NCI-H345 (cell line): ENCODE measurements around the gene IFT57.
"Not testable (repeated sequence)": the region's sequence is repeated elsewhere in the genome, so short reads cannot be mapped to it uniquely, and the experiment has no call there.

Source experiments
- DNase-seq: peaks from one replicate; lab custom pipeline; 2025; lab: John Stamatoyannopoulos, UW

IFT57 gene

DNA sequence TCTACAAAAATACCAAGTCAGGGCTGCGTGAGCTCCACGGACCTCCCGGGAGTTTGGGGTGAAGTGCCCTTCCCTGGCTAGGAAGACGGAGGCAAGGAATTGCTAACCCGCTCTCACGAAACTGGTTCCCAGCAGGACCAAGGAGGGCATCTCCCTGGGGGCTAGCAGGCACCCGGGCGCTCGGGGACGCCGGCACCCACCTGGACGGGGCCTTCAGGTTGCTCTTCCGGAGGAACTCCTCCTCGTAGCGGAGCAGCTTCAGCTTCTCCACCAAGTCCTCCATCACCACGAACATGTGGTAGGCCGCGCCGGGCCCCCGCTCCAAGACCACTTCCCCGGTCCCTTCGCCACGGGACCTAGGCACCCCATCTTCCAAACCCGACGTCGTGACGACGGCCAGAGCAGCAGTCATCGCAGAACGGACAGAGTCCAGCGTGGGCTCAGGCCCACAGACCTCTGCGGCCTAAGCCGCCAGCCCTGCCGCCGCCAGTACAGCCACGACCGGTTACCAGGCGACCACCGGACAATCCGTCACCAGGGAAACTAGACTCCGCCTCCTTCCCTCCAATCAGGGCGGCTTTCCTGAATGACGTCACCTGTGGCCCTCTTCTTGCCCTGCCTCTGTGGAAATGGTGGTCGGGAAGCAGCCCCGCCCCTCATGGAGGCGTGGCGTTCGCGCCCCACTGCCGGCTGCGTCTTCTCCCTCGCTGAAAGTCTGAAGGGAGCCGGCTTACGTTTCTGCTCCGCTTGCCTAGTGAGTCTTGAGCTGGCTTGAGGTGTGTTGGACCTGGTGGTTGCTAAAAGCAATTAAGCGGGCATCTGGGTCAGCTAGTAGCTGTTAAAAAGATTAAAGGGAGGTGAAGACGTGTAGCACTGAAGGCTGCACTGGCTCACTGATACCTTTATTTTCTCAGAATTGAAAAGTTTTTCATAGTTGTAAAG, at the start of gene IFT57:
Gene IFT57, minus strand, starts transcription at position 514 of the 942 bp plus-strand sequence. Its CDS starts 102 bp downstream, at position 412.
- peak; percentile 92 for DNase-seq

DNA sequence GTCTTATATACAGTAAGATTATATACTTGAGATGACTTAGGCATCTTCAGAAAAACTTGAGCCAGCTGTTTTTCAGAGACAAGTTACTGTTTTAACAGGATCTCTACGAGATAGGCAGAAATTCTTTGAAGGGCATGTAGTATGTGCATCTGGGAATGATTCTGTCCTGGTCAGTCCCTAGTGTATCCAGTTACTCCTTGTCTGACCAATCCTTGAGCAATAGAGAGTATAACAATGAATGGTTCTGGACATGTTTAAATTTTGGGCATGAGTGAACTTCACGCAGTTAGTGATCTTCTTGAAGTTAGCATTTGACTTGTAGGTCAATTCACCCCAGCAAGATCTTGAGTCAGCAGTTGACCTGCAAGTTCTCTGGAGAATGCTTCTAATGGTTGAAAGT, 49.4 kb upstream of the IFT57 start:
- no peak for DNase-seq

DNA sequence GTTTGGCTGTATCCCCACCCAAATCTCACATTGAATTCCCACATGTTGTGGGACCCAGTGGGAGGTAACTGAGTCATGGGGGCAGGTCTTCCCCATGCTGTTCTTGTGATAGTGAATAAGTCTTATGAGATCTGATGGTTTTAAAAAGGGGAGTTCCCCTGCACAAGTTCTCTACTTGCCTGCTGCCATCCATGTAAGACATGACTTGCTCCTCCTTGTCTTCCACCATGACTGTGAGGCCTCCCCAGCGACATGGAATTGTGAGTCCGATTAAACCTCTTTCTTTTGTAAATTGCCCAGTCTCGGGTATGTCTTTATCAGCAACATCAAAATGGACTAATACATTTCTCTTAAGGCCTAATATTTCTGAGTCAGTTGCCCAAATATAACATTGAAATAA, 46.0 kb upstream of the IFT57 start:
- DNase-seq: not testable (repeated sequence)

DNA sequence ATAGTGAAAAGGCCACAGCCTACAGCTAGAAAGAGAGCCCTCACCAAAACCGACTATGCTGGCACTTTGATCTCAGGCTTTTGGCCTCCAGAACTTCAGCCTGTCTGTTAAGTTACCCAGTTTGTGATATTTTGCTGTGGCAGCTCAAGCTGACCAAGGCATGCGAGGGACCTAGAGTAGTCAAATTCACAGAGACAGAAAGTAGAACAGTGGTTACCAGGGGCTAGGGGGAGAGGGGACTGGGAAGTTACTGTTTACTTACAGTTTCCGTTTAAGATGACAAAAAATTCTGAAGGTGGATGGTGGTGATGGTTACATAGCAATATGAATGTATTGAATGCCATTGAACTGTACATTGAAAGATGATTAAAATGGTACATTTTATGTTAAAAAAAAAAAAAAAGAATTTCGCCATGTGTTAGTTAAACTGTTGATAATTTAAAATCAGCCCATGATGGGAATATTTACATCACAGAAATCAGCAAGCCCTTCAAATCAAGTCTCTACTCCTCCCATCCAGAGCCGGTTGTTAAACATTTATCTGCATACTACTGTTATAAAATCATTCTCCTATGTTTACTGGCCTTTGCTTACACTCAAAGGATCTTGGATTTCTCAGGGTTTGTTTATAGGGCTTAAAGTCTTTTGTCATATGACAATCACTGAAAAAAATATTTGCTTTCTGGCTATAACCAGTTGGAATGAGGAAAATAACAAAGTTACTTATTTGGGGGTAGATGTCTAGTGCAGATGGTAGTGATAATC, 42.5 kb upstream of the IFT57 start:
- not testable (repeated sequence) for DNase-seq

DNA sequence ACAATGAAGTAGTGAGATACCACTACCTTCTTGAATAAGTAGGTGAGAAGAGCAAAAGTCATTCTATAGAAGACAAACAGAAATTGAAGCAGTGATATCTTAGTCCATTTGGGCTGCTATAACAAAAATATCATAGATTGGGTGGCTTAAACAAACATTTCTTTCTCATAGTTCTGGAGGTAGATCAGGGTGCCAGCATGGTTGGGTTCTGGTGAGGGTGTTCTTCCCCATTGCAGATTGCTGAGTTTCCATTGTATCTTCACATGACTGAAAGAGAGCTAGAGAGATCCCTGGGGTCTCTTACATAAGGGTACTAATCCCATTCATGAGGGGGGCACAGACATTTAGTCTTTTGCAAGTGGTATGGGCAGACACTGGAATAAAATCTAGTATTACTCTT, 32.9 kb upstream of the IFT57 start:
- DNase-seq: no peak

- no peak for DNase-seq
Observed at GRCh38 chr3:108251844-108252243, 29.6 kb upstream of the IFT57 start.

GRCh38 chr3:108251265-108251664, 29.0 kb upstream of the IFT57 start:
- DNase-seq: no peak

DNA sequence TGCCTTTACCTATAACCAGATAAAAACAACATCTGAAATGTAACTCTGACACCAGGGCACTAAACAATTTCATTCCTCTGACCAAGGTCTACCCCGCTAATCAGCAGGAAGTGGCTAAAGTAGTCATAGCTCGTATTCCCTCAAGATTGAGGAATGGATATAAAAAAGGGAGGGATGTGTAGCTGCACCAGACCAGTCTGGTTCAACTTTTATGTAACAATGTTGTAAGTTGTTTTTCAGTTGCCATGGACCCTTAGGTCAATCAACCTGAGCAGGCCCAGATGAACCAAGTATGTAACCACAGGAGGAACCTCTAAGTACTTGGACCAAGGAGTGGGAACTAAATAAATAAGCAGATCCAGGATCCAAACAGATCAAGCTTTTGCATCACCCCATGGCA, 28.4 kb upstream of the IFT57 start:
- DNase-seq: no peak

DNA sequence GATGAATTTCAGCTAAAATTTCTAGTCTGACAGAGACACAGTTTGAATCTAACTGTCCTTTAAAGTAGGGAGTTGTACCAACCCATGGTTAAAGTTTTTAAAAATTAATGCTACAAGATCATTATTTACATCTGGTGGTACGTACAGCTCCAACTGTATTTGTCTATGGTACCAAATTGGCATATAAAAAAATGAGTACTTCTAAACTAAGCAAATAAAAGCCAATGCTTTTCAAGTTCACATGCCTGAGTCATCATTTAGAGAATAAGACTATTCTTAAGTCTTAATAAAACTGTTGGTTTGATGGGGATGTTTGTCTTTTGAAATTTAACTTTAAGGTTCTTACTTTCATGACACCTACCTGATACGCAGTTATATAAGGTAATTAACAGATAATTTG, 21.0 kb upstream of the IFT57 start:
- DNase-seq: no peak

DNA sequence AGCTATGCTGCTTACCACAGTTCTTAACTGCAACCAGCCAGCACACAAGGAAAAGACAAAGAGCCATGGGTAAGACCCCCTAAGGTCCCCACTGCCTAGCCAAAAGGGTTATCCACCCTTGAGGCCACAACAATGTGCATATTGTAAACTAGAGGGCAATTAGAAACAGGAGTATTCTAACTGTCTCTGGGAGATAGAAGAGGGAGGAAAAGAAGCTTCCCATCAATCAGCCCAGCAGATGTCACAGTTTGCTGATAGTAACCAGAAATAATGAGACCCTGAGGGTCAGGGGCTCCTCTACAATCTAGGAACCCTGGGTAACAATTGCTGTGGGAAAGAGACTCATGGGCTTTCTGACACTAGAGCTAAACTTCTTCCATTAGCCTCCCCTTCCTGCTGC, 20.6 kb upstream of the IFT57 start:
- DNase-seq: no peak

GRCh38 chr3:108241721-108242120, 19.5 kb upstream of the IFT57 start:
- DNase-seq: no peak

- DNase-seq: no peak
Observed at GRCh38 chr3:108241146-108241545, 18.9 kb upstream of the IFT57 start.

DNA sequence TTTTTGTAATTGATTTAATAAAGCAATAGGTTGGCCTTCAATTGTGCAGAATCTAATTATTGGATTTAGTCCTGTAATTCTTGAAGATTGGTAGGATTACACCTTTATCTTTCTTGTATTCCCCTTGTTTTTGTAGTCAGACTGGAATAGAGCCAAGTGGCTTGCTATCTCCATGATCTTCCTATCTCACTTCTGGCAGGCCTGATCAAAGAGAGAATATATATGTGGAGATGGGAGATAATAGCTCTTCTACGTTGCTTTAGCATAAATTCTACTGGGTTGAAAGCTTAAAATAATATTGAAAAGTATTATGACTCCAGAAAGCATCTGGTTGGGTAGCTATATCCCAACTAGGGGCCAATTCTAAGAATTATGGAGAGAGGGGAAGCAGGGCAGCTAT, 16.9 kb upstream of the IFT57 start:
- DNase-seq: no peak

DNA sequence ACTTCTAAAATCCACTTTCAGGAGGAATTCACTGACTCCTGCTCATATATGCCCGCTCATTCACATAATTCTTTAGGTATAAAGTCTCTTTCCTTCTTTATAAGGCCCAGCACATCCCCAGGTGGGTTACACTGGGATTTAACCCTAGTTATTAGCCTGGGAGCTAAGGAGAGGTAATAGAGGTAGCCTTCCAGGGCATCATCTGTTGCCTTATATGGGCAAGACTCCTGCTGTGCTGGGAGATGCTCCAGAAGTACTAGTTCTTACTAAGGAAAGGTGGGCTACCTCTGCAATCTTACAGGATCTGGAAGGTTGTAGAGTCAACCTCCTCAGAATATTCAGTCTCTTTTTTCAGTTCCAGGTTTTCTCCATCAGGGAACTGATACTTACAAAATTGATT, 13.1 kb upstream of the IFT57 start:
- no peak for DNase-seq

- DNase-seq: no peak
Observed at GRCh38 chr3:108234387-108234957, 12.2 kb upstream of the IFT57 start.

DNA sequence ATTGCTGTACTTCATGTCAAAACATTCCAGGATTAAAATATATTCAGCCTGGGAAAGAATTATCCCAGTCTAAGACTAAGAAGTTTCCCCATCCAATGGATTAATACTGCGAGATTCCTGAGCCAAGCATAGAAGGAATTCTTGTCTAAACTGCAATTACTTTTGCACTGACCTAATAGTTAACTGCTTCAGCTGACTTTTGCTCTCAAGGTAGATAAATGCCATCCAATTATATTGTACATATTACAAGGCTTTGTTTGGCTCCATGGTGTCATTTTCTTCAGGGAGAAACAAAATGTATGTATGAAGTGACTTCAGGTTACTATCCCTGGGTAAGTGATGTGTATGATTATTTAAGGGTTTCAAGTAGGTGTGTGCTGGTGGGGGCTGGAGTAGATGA, 6.1 kb upstream of the IFT57 start:
- no peak for DNase-seq

DNA sequence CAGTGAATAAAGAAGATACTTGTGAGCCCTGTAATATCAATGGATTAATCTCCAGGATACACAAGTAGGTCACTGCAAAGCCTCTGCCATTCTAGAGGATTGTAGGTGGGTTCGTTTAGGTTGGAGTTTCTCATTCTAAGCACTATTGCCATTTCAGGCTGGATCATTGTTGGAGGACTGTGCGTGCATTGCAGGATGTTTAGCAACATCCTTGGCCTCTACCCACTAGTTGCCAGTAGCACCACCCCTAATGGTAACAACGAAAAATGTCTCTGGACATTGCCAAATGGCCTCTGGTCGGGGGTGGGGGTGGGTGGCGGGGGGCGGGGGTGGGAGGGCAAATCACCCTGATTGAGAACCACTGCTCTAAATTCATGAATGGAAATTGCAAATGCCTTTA, 4.9 kb upstream of the IFT57 start:
- DNase-seq: no peak

DNA sequence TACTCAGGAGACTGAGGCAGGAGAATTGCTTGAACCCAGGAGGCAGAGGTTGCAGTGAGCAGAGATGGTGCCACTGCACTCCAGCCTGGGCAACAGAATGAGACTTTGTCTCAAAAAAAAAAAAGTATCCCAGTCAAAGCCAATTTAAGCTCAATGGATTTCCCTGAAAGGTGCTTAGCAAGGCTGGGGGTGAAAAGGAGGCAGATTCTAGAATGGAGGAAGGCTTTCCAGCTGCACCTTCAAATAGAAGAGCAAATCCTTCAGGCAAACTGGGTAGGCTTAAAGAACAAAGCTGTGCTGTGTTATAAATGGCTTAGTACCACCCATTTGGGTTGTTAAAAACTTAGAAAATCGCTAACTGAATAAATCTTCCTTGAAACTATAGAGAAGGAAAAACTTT, 3.0 kb upstream of the IFT57 start:
- DNase-seq: no peak

GRCh38 chr3:108223928-108224327, 1.7 kb upstream of the IFT57 start:
- no peak for DNase-seq

GRCh38 chr3:108222853-108223565, 785 bp upstream of the IFT57 start:
- no peak for DNase-seq

- no peak for DNase-seq
Observed at GRCh38 chr3:108221393-108221792, 831 bp downstream of the IFT57 start.

DNA sequence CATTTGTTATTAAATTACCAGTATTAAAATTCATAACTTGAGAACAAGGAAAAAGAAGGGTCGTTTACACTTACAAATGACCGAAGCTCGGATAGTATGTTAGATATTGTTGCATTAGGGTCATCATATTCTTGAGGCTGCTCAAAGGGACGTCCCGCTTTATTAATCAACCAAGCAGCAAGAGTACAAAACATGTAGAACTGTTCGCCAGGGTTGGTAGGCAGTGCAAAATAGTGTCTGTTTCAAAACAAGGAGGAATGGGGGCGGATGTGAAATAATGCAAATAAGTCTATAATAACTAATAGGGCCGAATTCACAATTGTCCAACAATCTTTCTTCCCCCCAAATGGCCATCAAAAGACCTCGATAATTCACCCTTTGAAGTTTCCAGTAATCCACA, 2.9 kb downstream of the IFT57 start:
- no peak for DNase-seq
